Neural crest cell (in vitro differentiated cells): ENCODE measurements around the gene SLC52A1. TPM values are rescaled to one million over a fixed set of nuclear protein-coding genes. Genes with fewer than 3 reads are reported as not detected.

Experiments used
- DNase-seq: peaks from one replicate; pipeline ENCODE4 v3.0.0; 2021; ENCODE audit warnings: low read depth, mixed read lengths, low spot score
- H3K27ac Mint-ChIP-seq: one replicate; pipeline ENCODE4 v1.8.0; 2021; ENCODE audit warnings: mild to moderate bottlenecking, mixed read lengths; ENCODE audit not compliant: unreplicated experiment
- H3K27me3 Mint-ChIP-seq: 2 replicates; pipeline ENCODE4 v1.8.0; 2021; ENCODE audit warnings: low read depth, mild to moderate bottlenecking, mixed read lengths
- H3K36me3 Mint-ChIP-seq: 2 replicates; pipeline ENCODE4 v1.8.0; 2021; ENCODE audit warnings: low read depth, mild to moderate bottlenecking, mixed read lengths
- H3K4me1 Mint-ChIP-seq: 2 replicates; pipeline ENCODE4 v1.8.0; 2021; ENCODE audit warnings: mixed read lengths
- H3K4me3 Mint-ChIP-seq: one replicate; pipeline ENCODE4 v1.8.0; 2021; ENCODE audit warnings: mild to moderate bottlenecking, mixed read lengths
- H3K9me3 Mint-ChIP-seq: 2 replicates; pipeline ENCODE4 v1.8.0; 2021; ENCODE audit warnings: mixed read lengths
- CTCF ChIP-seq: fragments of 200-600 bp; sonication (generic); conservative IDR thresholded peaks from 2 replicates; pipeline ENCODE4 v1.5.0; 2021; ENCODE audit warnings: antibody characterized with exemption, mild to moderate bottlenecking
- total RNA-seq: library from RNA; stranded (reverse); gene quantifications from 2 replicates; pipeline ENCODE4 v1.2.1, GENCODE V29; 2021

SLC52A1 gene
- total RNA-seq, 1 donor from 2014 or later: not detected

- Mint-ChIP-seq H3K4me3 (no peak overlapping the region), H3K27me3 (peaks cover 3% of the 10 kb centered on the region), H3K4me1 (peaks cover 12% of the 10 kb centered on the region), H3K36me3 (no peaks in the 10 kb centered on the region), H3K27ac (peak overlapping the region; percentile 19), H3K9me3 (no peaks in the 10 kb centered on the region)
- DNase-seq: no peak
- no peak for TF ChIP-seq CTCF
Measured at GRCh38 chr17:5049314-5049841, 14.2 kb upstream of the SLC52A1 start.

DNA sequence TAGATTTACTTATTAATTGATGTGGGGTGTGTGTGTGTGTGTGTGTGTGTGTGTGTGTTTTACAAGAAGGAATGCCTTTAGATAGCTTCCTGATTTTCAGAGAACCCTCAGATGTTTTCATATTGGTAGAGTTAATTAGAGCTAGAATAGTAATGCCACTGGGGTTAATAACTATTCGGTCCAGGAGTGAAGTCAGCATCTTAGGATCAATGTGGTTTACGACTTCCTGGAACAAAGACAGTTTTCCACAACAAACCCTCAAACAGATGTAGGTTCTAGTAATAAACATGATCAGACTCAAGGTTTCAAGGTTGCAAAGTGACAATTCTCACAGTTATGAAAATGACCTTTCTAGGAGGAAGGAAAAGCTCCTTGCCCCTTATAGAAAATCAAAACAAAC is 12.2 kb upstream of the SLC52A1 start:
- Mint-ChIP-seq H3K36me3 (no peaks in the 10 kb centered on the region), H3K9me3 (no peaks in the 10 kb centered on the region), H3K27me3 (no peaks in the 10 kb centered on the region), H3K4me1 (peaks cover 12% of the 10 kb centered on the region), H3K27ac (no peak overlapping the region), H3K4me3 (no peak overlapping the region)
- DNase-seq: no peak
- TF ChIP-seq CTCF: no peak

DNA sequence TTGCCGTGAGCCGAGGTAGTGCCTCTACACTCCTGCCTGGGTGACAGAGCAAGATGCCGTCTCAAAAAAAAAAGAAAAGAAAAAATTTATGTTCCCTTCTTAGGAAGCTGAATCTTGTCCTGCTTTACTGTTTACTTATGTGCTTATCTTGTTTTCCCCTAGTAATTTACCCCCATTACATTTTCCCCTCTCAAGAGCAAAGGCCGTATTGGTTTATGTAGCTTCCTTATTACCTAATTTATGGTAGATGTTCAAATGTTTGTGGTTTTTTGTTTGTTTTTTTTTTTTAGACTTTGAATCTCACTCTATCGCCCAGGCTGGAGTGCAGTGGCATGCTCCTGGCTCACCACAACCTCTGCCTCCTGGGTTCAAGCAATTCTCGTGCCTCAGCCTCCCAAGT is 10.3 kb upstream of the SLC52A1 start:
- peak overlapping the region; percentile 27 for H3K27ac Mint-ChIP-seq
- DNase-seq: no peak
- no peaks in the 10 kb centered on the region for H3K27me3 Mint-ChIP-seq
- no peak overlapping the region for H3K4me3 Mint-ChIP-seq
- no peak for TF ChIP-seq CTCF
- no peaks in the 10 kb centered on the region for H3K9me3 Mint-ChIP-seq
- no peaks in the 10 kb centered on the region for H3K36me3 Mint-ChIP-seq
- H3K4me1 Mint-ChIP-seq: peaks cover 12% of the 10 kb centered on the region

- DNase-seq: no peak
- Mint-ChIP-seq H3K36me3 (no peaks in the 10 kb centered on the region), H3K4me3 (no peak overlapping the region), H3K27me3 (peaks cover 3% of the 10 kb centered on the region), H3K9me3 (peaks cover 3% of the 10 kb centered on the region), H3K4me1 (peaks cover 5% of the 10 kb centered on the region), H3K27ac (no peak overlapping the region)
- TF ChIP-seq CTCF: no peak
Measured at GRCh38 chr17:5044630-5045029, 9.4 kb upstream of the SLC52A1 start.

GRCh38 chr17:5043524-5043923 is 8.3 kb upstream of the SLC52A1 start:
- Mint-ChIP-seq H3K4me3 (no peak overlapping the region), H3K27ac (no peak overlapping the region), H3K36me3 (no peaks in the 10 kb centered on the region), H3K27me3 (peaks cover 4% of the 10 kb centered on the region), H3K4me1 (peaks cover 3% of the 10 kb centered on the region), H3K9me3 (peaks cover 4% of the 10 kb centered on the region)
- no peak for TF ChIP-seq CTCF
- DNase-seq: no peak
